ENCODE data around the gene KMT2B. TPM values are rescaled to one million over a fixed set of nuclear protein-coding genes. Genes with fewer than 3 reads are reported as not detected.

Gene KMT2B
- total RNA-seq, 1 donor from 2014 or later = 65.6 TPM

- no peak for TF ChIP-seq CTCF (IDR thresholded peaks at IDR 0.05)
- no peak for ATAC-seq (ENCODE audit: low read depth)
- Mint-ChIP-seq H3K27ac (no peak overlapping the region), H3K4me3 (peak overlapping the region; percentile 92), H3K9me3 (no peaks in the 10 kb centered on the region), H3K36me3 (ENCODE audit: low read depth) (peaks cover 27% of the 10 kb centered on the region), H3K4me1 (peaks cover 62% of the 10 kb centered on the region), H3K27me3 (no peaks in the 10 kb centered on the region)
- ChIA-PET CTCF (no interaction called here), POLR2A (interaction anchor here (0.6 to 5.2 kb wide), 3 partner anchors 11 to 483 kb away, joined by 3 to 69 read pairs (median 4); partner anchors contain the start of genes HSPB6 and PROSER3)
- DNase-seq = no peak
- intact Hi-C loops (cut with micrococcal nuclease) = loop anchor here (10.0 kb wide), 2 partner anchors 368 to 1568 kb away; partner anchors contain the start of genes OVOL3, POLR2I and TBCB
Measured at GRCh38 chr19:35746531-35746930, 28.7 kb downstream of the KMT2B start.

GRCh38 chr19:35748106-35749020, 30.6 kb downstream of the KMT2B start, which contains the start of gene LIN37:
LIN37 (plus strand) TSS chr19:35748576; CDS start chr19:35748725, 149 bp downstream.
- CTCF ChIA-PET = interaction anchor here (0.7 to 1.2 kb wide), 2 partner anchors 11 to 54 kb away, joined by 3 to 4 read pairs; no protein-coding TSS in a partner anchor
- Mint-ChIP-seq H3K9me3 (no peaks in the 10 kb centered on the region), H3K4me1 (peaks cover 48% of the 10 kb centered on the region), H3K27ac (peak within 1 kb of the TSS; percentile 96), H3K36me3 (ENCODE audit: low read depth) (peaks cover 30% of the 10 kb centered on the region), H3K27me3 (no peaks in the 10 kb centered on the region), H3K4me3 (peak within 1 kb of the TSS; percentile 98)
- DNase-seq (peak; percentile 91), ATAC-seq (ENCODE audit: low read depth) (peak; percentile 73)
- POLR2A ChIA-PET = interaction anchor here (0.5 to 2.5 kb wide), 20 partner anchors 8 to 565 kb away, joined by 3 to 16 read pairs (median 6); partner anchors contain the start of genes ALKBH6, ATP4A, COX6B1 and FFAR1
- no peak for TF ChIP-seq CTCF (IDR thresholded peaks at IDR 0.05)
- intact Hi-C loops (cut with micrococcal nuclease) = loop anchor here (1.0 to 10.0 kb wide), 8 partner anchors 10 to 1566 kb away; partner anchors contain the start of genes ARHGAP33, OVOL3, POLR2I and PROSER3

- H3K9me3 Mint-ChIP-seq = no peaks in the 10 kb centered on the region
- no peak for ATAC-seq (ENCODE audit: low read depth)
- H3K4me3 Mint-ChIP-seq = no peak overlapping the region
- ChIA-PET POLR2A (interaction anchor here (0.6 to 2.5 kb wide), 3 partner anchors 7 to 48 kb away, joined by 3 to 9 read pairs (median 6); no protein-coding TSS in a partner anchor), CTCF (no interaction called here)
- no peak for TF ChIP-seq CTCF (IDR thresholded peaks at IDR 0.05)
- intact Hi-C loops (cut with micrococcal nuclease) = no loop called here
- no peak for DNase-seq
- H3K27me3 Mint-ChIP-seq = peaks cover 5% of the 10 kb centered on the region
- H3K27ac Mint-ChIP-seq = no peak overlapping the region
- H3K36me3 Mint-ChIP-seq (ENCODE audit: low read depth) = peaks cover 38% of the 10 kb centered on the region
- H3K4me1 Mint-ChIP-seq = peaks cover 37% of the 10 kb centered on the region
Measured at GRCh38 chr19:35750167-35750566, 32.4 kb downstream of the KMT2B start.

- Mint-ChIP-seq H3K36me3 (ENCODE audit: low read depth) (peaks cover 32% of the 10 kb centered on the region), H3K27ac (no peak overlapping the region), H3K4me3 (no peak overlapping the region), H3K27me3 (peaks cover 12% of the 10 kb centered on the region), H3K4me1 (peaks cover 35% of the 10 kb centered on the region), H3K9me3 (no peaks in the 10 kb centered on the region)
- ChIA-PET CTCF (no interaction called here), POLR2A (interaction anchor here (0.6 to 1.1 kb wide), 3 partner anchors 10 to 152 kb away, joined by 3 to 6 read pairs (median 6); partner anchors contain the start of genes IGFLR1 and NFKBID)
- no peak for TF ChIP-seq CTCF (IDR thresholded peaks at IDR 0.05)
- DNase-seq = no peak
- ATAC-seq (ENCODE audit: low read depth) = no peak
- intact Hi-C loops (cut with micrococcal nuclease) = no loop called here
Measured at GRCh38 chr19:35751839-35752745, 34.3 kb downstream of the KMT2B start.

All from activated B cell treated with CpG ODN at 0.5 μM for 24 hours (primary cell).